ENCODE data around the gene ATPAF1.

Gene ATPAF1

DNA sequence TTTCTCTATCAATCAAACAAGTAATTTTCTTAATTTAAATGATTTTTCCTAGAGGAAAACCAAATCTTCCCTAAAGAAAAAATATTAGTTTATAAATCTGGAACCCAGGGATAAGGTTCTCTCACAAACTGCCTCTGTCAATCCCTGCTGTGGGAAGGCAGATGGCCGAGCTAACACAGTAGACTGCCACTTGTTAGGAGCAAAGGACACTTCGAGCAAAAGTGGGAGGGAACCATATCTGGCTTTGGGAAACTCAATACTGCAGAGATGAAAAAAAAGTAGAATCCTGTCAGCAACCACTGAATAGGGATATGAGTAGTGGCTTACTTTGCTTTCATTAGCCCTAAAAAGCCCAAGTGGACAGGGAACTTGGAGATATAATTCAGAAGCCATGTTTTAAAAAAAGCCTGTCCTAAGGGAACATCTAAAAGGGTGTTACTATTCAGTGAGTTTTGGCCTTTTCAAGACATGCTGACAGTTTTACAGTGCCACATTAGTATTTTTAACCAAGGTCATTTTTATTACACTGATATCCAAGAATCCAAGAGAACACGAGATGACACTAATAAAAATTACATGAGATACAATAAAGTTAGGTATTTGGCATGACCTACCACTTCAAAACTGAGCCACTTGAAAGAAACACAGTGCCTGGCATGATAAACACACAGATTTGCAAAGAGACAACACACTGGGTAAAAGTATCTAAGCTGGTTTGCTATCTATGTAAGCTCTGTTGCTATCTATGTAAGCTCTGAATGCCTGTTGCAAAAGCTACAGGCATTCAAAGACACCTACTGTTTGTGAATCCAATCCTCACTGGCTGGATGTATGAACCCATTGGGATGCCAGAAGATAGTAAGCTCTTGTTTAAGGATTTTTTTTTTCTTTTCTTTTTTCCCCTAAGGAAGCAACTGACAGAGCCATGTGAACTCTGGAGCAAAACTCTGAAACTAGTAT is 24.9 kb upstream of the ATPAF1 start:
- no peak overlapping the region for H3K4me3 ChIP-seq (ENCODE audit: low read length)
- H3K27me3 ChIP-seq (ENCODE audit: low read depth, low read length), result no peaks in the 10 kb centered on the region
- H4K20me1 ChIP-seq (ENCODE audit: insufficient read depth, low read length), result no peaks in the 10 kb centered on the region
- TF ChIP-seq EZH2phosphoT487 (IDR thresholded peaks at IDR 0.05; ENCODE audit: low read depth), result no peak
- TF ChIP-seq, protein P1, sequence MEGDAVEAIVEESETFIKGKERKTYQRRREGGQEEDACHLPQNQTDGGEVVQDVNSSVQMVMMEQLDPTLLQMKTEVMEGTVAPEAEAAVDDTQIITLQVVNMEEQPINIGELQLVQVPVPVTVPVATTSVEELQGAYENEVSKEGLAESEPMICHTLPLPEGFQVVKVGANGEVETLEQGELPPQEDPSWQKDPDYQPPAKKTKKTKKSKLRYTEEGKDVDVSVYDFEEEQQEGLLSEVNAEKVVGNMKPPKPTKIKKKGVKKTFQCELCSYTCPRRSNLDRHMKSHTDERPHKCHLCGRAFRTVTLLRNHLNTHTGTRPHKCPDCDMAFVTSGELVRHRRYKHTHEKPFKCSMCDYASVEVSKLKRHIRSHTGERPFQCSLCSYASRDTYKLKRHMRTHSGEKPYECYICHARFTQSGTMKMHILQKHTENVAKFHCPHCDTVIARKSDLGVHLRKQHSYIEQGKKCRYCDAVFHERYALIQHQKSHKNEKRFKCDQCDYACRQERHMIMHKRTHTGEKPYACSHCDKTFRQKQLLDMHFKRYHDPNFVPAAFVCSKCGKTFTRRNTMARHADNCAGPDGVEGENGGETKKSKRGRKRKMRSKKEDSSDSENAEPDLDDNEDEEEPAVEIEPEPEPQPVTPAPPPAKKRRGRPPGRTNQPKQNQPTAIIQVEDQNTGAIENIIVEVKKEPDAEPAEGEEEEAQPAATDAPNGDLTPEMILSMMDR (IDR thresholded peaks at IDR 0.05; ENCODE audit: low read depth, low read length), result no peak
- H3K79me2 ChIP-seq (ENCODE audit: low read length), result no peaks in the 10 kb centered on the region
- peaks cover 32% of the 10 kb centered on the region for H3K36me3 ChIP-seq (replicated peaks; ENCODE audit: low read depth, low read length)
- no peak overlapping the region for H3K4me2 ChIP-seq (ENCODE audit: low read length)
- no peak overlapping the region for H3K27ac ChIP-seq (ENCODE audit: low read length)
- H3K9ac ChIP-seq (ENCODE audit: low read length), result no peak overlapping the region
- no peaks in the 10 kb centered on the region for H3K9me3 ChIP-seq (ENCODE audit: insufficient read depth, low read length)
- H3K4me1 ChIP-seq (ENCODE audit: low read length), result no peaks in the 10 kb centered on the region
- no peak overlapping the region for H2AFZ ChIP-seq (ENCODE audit: low read depth, low read length)

DNA sequence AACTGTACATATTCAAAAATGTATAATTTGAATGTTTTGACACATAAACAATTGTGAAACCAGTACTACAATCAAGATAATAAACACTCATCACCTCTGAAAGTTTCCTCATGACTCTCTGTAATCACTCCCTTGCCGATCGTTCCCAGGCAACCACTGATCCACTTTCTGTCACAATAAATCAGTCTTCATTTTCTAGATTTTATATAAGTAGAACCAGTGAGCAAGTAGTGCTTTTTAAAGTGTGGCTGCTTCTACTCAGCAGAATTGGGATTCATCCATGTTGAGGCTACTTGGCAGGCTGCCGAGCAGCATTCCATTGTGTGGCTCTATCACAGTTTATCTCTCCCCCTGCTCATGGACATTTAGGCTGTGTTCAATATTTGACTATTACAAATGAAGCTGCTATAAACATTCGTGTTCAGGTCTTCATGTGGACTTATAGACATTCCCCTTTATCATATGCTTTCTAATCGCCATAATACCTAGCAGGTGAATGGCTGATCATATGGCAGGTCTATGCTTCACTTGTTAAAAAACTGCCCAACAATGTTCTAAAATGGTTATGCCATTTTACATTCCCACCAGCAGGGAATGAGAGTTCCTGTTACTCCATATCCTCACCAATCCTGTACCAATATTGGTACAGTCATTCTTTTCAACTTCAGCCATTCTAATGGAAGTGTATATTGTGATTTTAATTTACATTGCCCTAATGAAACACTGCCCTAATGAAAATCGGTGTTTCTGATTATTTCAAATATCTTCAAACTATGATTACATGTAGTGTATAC is 24.0 kb upstream of the ATPAF1 start:
- no peak overlapping the region for H3K4me2 ChIP-seq (ENCODE audit: low read length)
- TF ChIP-seq EZH2phosphoT487 (IDR thresholded peaks at IDR 0.05; ENCODE audit: low read depth), result no peak
- TF ChIP-seq, protein P1 (IDR thresholded peaks at IDR 0.05; ENCODE audit: low read depth, low read length), result no peak
- no peak overlapping the region for H3K9ac ChIP-seq (ENCODE audit: low read length)

DNA sequence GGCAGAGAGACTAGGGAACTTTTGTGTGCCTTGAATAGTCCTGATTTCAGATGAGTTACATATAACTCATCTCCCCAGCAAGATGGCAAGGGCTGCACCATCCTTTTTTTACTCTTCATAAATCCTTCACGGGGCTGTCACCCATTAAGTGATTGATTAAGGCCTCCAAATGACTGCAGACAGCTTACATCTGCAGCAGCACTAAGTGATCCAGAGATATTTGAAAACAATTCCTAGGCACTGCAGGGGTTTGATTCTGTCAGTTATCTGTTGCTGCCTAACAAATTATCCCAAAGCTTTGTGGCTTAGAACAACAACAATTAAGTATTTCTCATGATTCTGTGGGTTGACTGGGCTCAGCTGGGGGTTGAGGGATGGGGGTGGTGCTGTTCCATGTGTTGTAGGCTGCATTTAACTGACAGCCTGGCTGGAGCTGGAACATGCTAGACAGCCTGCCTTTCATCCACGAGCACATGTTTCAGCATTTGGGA is 22.8 kb upstream of the ATPAF1 start:
- Histone ChIP-seq H3K9ac (ENCODE audit: low read length) (no peak overlapping the region), H3K4me2 (ENCODE audit: low read length) (no peak overlapping the region), H3K36me3 (replicated peaks; ENCODE audit: low read depth, low read length) (peaks cover 28% of the 10 kb centered on the region), H3K4me3 (ENCODE audit: low read length) (no peak overlapping the region), H3K79me2 (ENCODE audit: low read length) (no peaks in the 10 kb centered on the region), H2AFZ (ENCODE audit: low read depth, low read length) (no peak overlapping the region), H4K20me1 (ENCODE audit: insufficient read depth, low read length) (no peaks in the 10 kb centered on the region), H3K27ac (ENCODE audit: low read length) (no peak overlapping the region), H3K27me3 (ENCODE audit: low read depth, low read length) (no peaks in the 10 kb centered on the region), H3K4me1 (ENCODE audit: low read length) (no peaks in the 10 kb centered on the region), H3K9me3 (ENCODE audit: insufficient read depth, low read length) (no peaks in the 10 kb centered on the region)
- TF ChIP-seq, protein P1 (IDR thresholded peaks at IDR 0.05; ENCODE audit: low read depth, low read length), result no peak

More for the DNA sequence above, 24.0 kb upstream of the ATPAF1 start:
- Histone ChIP-seq H3K27ac (ENCODE audit: low read length) (no peak overlapping the region), H3K9me3 (ENCODE audit: insufficient read depth, low read length) (no peaks in the 10 kb centered on the region), H3K27me3 (ENCODE audit: low read depth, low read length) (no peaks in the 10 kb centered on the region), H3K4me3 (ENCODE audit: low read length) (no peak overlapping the region), H3K79me2 (ENCODE audit: low read length) (no peaks in the 10 kb centered on the region), H2AFZ (ENCODE audit: low read depth, low read length) (no peak overlapping the region), H4K20me1 (ENCODE audit: insufficient read depth, low read length) (no peaks in the 10 kb centered on the region), H3K36me3 (replicated peaks; ENCODE audit: low read depth, low read length) (peaks cover 32% of the 10 kb centered on the region), H3K4me1 (ENCODE audit: low read length) (no peaks in the 10 kb centered on the region)

DNA sequence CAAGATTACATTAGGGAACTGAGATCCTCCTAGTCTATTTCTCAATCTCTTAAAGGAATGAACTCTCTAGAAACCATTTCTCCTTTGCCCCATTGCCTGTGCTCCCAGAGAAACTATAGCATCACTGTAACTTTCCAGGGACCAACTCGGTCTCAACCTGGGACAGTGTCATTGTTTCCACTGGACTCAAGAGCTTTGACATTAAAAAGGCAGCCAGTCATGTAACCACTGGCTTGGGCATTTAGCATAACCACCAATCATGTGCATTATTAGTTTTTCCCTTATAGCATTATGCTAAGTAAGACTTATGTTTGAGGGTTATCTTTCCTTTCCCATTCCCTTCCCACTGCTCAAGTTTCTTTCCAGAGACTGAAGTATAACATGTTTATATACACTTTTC is 21.7 kb upstream of the ATPAF1 start:
- no peaks in the 10 kb centered on the region for H4K20me1 ChIP-seq (ENCODE audit: insufficient read depth, low read length)
- no peaks in the 10 kb centered on the region for H3K27me3 ChIP-seq (ENCODE audit: low read depth, low read length)
- no peak overlapping the region for H3K4me3 ChIP-seq (ENCODE audit: low read length)
- H3K9ac ChIP-seq (ENCODE audit: low read length), result no peak overlapping the region
- no peak overlapping the region for H2AFZ ChIP-seq (ENCODE audit: low read depth, low read length)
- H3K36me3 ChIP-seq (replicated peaks; ENCODE audit: low read depth, low read length), result peaks cover 19% of the 10 kb centered on the region
- H3K9me3 ChIP-seq (ENCODE audit: insufficient read depth, low read length), result no peaks in the 10 kb centered on the region
- no peak overlapping the region for H3K27ac ChIP-seq (ENCODE audit: low read length)
- H3K4me2 ChIP-seq (ENCODE audit: low read length), result no peak overlapping the region
- TF ChIP-seq, protein P1 (IDR thresholded peaks at IDR 0.05; ENCODE audit: low read depth, low read length), result no peak
- no peak for TF ChIP-seq EZH2phosphoT487 (IDR thresholded peaks at IDR 0.05; ENCODE audit: low read depth)
- H3K4me1 ChIP-seq (ENCODE audit: low read length), result no peaks in the 10 kb centered on the region
- no peaks in the 10 kb centered on the region for H3K79me2 ChIP-seq (ENCODE audit: low read length)
